Neuronal stem cell (in vitro differentiated cells): Measurements from ENCODE around the gene MYL3.
A peak's percentile ranks its signal among the peaks of the same experiment; 100 is the strongest.

Experiments
- DNase-seq: peaks from one replicate; pipeline ENCODE4 v3.0.0-alpha.2; 2013; ENCODE audit warnings: low spot score
- H2AFZ ChIP-seq: one replicate; pipeline ENCODE4 v1.6.1; 2013; ENCODE audit warnings: mild to moderate bottlenecking, low read length, inconsistent platforms
- H2AK5ac ChIP-seq: 2 replicates; pipeline ENCODE4 v1.6.1; 2013; ENCODE audit warnings: low read depth, mild to moderate bottlenecking, inconsistent platforms, low read length, moderate library complexity, mixed read lengths
- H2BK120ac ChIP-seq: 2 replicates; pipeline ENCODE4 v1.6.1; 2013; ENCODE audit warnings: low read depth, mild to moderate bottlenecking, inconsistent platforms, low read length, moderate library complexity, mixed read lengths
- H2BK12ac ChIP-seq: one replicate; pipeline ENCODE4 v1.6.1; 2013; ENCODE audit warnings: low read length, inconsistent platforms
- H2BK15ac ChIP-seq: 2 replicates; pipeline ENCODE4 v1.6.1; 2013; ENCODE audit warnings: mild to moderate bottlenecking, low read length, inconsistent platforms, mixed read lengths
- H2BK5ac ChIP-seq: one replicate; pipeline ENCODE4 v1.6.1; 2013; ENCODE audit warnings: inconsistent platforms, mild to moderate bottlenecking, low read length, moderate library complexity
- H3K14ac ChIP-seq: one replicate; pipeline ENCODE4 v1.6.1; 2013; ENCODE audit warnings: low read length, inconsistent platforms
- H3K18ac ChIP-seq: 2 replicates; pipeline ENCODE4 v1.6.1; 2013; ENCODE audit warnings: low read length, inconsistent platforms
- H3K23ac ChIP-seq: 2 replicates; pipeline ENCODE4 v1.6.1; 2013; ENCODE audit warnings: low read depth, mild to moderate bottlenecking, mixed read lengths, low read length, inconsistent platforms; ENCODE audit not compliant: poor library complexity
- H3K27ac ChIP-seq: replicated peaks from 3 replicates; pipeline ENCODE4 v1.5.1; 2013; ENCODE audit warnings: low read length, inconsistent platforms
- H3K27me3 ChIP-seq, 3 experiments: 2 replicates each; pipeline ENCODE4 v1.6.1; 2013; ENCODE audit warnings: low read length in 3 of 3, mild to moderate bottlenecking in 2 of 3, inconsistent platforms in 1 of 3, low read depth in 1 of 3, mixed read lengths in 1 of 3, moderate library complexity in 1 of 3; ENCODE audit not compliant: control insufficient read depth in 3 of 3, insufficient read depth in 3 of 3
- H3K36me3 ChIP-seq, 2 donors: replicated peaks in 1 of 2; 2 replicates each; pipeline ENCODE4 v1.6.1; 2013; ENCODE audit warnings: low read length in 2 of 2; ENCODE audit not compliant: control insufficient read depth in 2 of 2, insufficient read depth in 2 of 2
- H3K4ac ChIP-seq: 2 replicates; pipeline ENCODE4 v1.6.1; 2013; ENCODE audit warnings: inconsistent platforms, mild to moderate bottlenecking, low read length, moderate library complexity
- H3K4me1 ChIP-seq, 2 donors: 1 replicate in 1 of 2; 2 replicates in 1 of 2; pipeline ENCODE4 v1.6.1; 2013; ENCODE audit warnings: low read length in 2 of 2, low read depth in 1 of 2; ENCODE audit not compliant: control insufficient read depth in 2 of 2, insufficient read depth in 1 of 2
- H3K4me2 ChIP-seq: one replicate; pipeline ENCODE4 v1.6.1; 2013; ENCODE audit warnings: mild to moderate bottlenecking, low read length, inconsistent platforms; ENCODE audit not compliant: insufficient read depth, poor library complexity, severe bottlenecking
- H3K4me3 ChIP-seq, 2 donors: 2 replicates each; pipeline ENCODE4 v1.5.1; 2013; ENCODE audit warnings: low read length in 2 of 2, mild to moderate bottlenecking in 2 of 2, inconsistent platforms in 1 of 2, moderate library complexity in 1 of 2
- H3K79me1 ChIP-seq: one replicate; pipeline ENCODE4 v1.6.1; 2013; ENCODE audit warnings: low read depth, mild to moderate bottlenecking, inconsistent platforms, low read length, moderate library complexity
- H3K9ac ChIP-seq: one replicate; pipeline ENCODE4 v1.6.1; 2013; ENCODE audit warnings: mild to moderate bottlenecking, low read depth, low read length, inconsistent platforms; ENCODE audit not compliant: poor library complexity
- H3K9me3 ChIP-seq, 2 donors: replicated peaks in 1 of 2; 2 replicates each; pipeline versions ENCODE3 to v1.6.1; 2013; ENCODE audit warnings: low read length in 2 of 2, mild to moderate bottlenecking in 2 of 2, inconsistent platforms in 1 of 2, low read depth in 1 of 2, mixed read lengths in 1 of 2, moderate library complexity in 1 of 2; ENCODE audit not compliant: control insufficient read depth in 2 of 2, insufficient read depth in 1 of 2
- H4K8ac ChIP-seq: one replicate; pipeline ENCODE4 v1.6.1; 2013; ENCODE audit warnings: low read depth, mild to moderate bottlenecking, inconsistent platforms, low read length, moderate library complexity
- H4K91ac ChIP-seq: one replicate; pipeline ENCODE4 v1.6.1; 2013; ENCODE audit warnings: low read length, low read depth, mild to moderate bottlenecking, inconsistent platforms; ENCODE audit not compliant: poor library complexity
- WGBS, 2 donors: extraction: QIAGEN DNeasy Blood & Tissue Kit; methylation state at CpG; one replicate each; pipeline ENCODE4 v1.1.7; 2013; ENCODE audit warnings: missing lambda C conversion rate in 2 of 2, mixed read lengths in 1 of 2; ENCODE audit not compliant: insufficient read length in 2 of 2, insufficient replicate concordance in 1 of 2; ENCODE audit errors: extremely low coverage in 2 of 2; 5-methylcytosine and 5-hydroxymethylcytosine counted together

Gene MYL3

GRCh38 chr3:46853441-46854415 is 9.5 kb downstream of the MYL3 start:
- Histone ChIP-seq H3K4me1 (peaks cover 3 to 12% of the 10 kb centered on the region in 2 donors), H3K18ac (peak overlapping the region; percentile 39), H2BK12ac (no peak overlapping the region), H3K4me2 (no peak overlapping the region), H3K4ac (no peak overlapping the region), H3K79me1 (no peaks in the 10 kb centered on the region), H3K27me3 (peaks cover 0 to 12% (median 0%) of the 10 kb centered on the region in 3 experiments), H3K9ac (no peak overlapping the region), H2BK5ac (no peak overlapping the region), H4K91ac (no peak overlapping the region), H3K14ac (no peak overlapping the region), H2AFZ (no peak overlapping the region), H3K27ac (no peak overlapping the region), H3K36me3 (no peaks in the 10 kb centered on the region), H2BK15ac (no peak overlapping the region), H3K9me3 (no peaks in the 10 kb centered on the region), H3K23ac (peak overlapping the region; percentile 14), H3K4me3 (no peak overlapping the region), H2AK5ac (peak overlapping the region; percentile 59), H4K8ac (no peak overlapping the region), H2BK120ac (peak overlapping the region; percentile 9)
- no CpG with 5 or more reads among the region's 15 CpGs for WGBS, 2 donors
- DNase-seq: no peak

GRCh38 chr3:46852839-46853355 is 10.3 kb downstream of the MYL3 start:
- WGBS, 2 donors: no CpG with 5 or more reads among the region's 2 CpGs
- H2BK12ac ChIP-seq: no peak overlapping the region
- H3K27ac ChIP-seq: no peak overlapping the region
- H3K14ac ChIP-seq: no peak overlapping the region
- no peak overlapping the region for H2AK5ac ChIP-seq
- H3K9ac ChIP-seq: no peak overlapping the region
- H2AFZ ChIP-seq: no peak overlapping the region
- H3K23ac ChIP-seq: no peak overlapping the region
- no peak overlapping the region for H4K91ac ChIP-seq
- peaks cover 0 to 3% of the 10 kb centered on the region in 2 donors for H3K9me3 ChIP-seq
- H3K4me2 ChIP-seq: no peak overlapping the region
- H3K4ac ChIP-seq: no peak overlapping the region
- no peaks in the 10 kb centered on the region for H3K36me3 ChIP-seq
- no peak overlapping the region for H3K4me3 ChIP-seq
- H4K8ac ChIP-seq: no peak overlapping the region
- no peak overlapping the region for H2BK15ac ChIP-seq
- H2BK120ac ChIP-seq: no peak overlapping the region
- no peak for DNase-seq
- no peak overlapping the region for H3K18ac ChIP-seq
- H3K27me3 ChIP-seq: peaks cover 0 to 6% (median 0%) of the 10 kb centered on the region in 3 experiments
- H3K4me1 ChIP-seq: peaks cover 3 to 17% of the 10 kb centered on the region in 2 donors
- no peaks in the 10 kb centered on the region for H3K79me1 ChIP-seq
- H2BK5ac ChIP-seq: no peak overlapping the region

GRCh38 chr3:46852334-46852720 is 10.9 kb downstream of the MYL3 start:
- Histone ChIP-seq H3K23ac (no peak overlapping the region), H3K4ac (no peak overlapping the region), H4K8ac (no peak overlapping the region)

More at GRCh38 chr3:46852334-46852720, 10.9 kb downstream of the MYL3 start:
- Histone ChIP-seq H3K4me1 (peaks cover 3 to 17% of the 10 kb centered on the region in 2 donors), H3K18ac (no peak overlapping the region), H3K27ac (no peak overlapping the region), H3K4me2 (no peak overlapping the region), H4K91ac (no peak overlapping the region), H3K27me3 (peaks cover 0 to 6% (median 0%) of the 10 kb centered on the region in 3 experiments), H3K9me3 (peaks cover 0 to 3% of the 10 kb centered on the region in 2 donors), H3K9ac (no peak overlapping the region), H2BK12ac (no peak overlapping the region), H2BK15ac (no peak overlapping the region), H2AFZ (no peak overlapping the region), H2BK5ac (no peak overlapping the region), H3K4me3 (no peak overlapping the region), H3K36me3 (no peaks in the 10 kb centered on the region), H2BK120ac (no peak overlapping the region), H3K14ac (no peak overlapping the region), H2AK5ac (no peak overlapping the region), H3K79me1 (no peaks in the 10 kb centered on the region)
- no peak for DNase-seq
- no CpG with 5 or more reads among the region's 9 CpGs for WGBS, 2 donors
